SHP77 treated with DMSO at 0.1 percent for 48 hours (cell line): ENCODE data around the gene S100A11.

Experiments used
- DNase-seq: peaks from one replicate; lab custom pipeline; 2025; lab: John Stamatoyannopoulos, UW

S100A11 gene

GRCh38 chr1:151984313-151984956 lies 52.4 kb downstream of the S100A11 start:
- no peak for DNase-seq
